ENCODE data around the gene AKR1B1. TPM values are rescaled to one million over a fixed set of nuclear protein-coding genes. Genes with fewer than 3 reads are reported as not detected.

The AKR1B1 gene
- total RNA-seq, 4 donors from 2014 or later = 17.8 to 47.5 (median 31.0) TPM

DNA sequence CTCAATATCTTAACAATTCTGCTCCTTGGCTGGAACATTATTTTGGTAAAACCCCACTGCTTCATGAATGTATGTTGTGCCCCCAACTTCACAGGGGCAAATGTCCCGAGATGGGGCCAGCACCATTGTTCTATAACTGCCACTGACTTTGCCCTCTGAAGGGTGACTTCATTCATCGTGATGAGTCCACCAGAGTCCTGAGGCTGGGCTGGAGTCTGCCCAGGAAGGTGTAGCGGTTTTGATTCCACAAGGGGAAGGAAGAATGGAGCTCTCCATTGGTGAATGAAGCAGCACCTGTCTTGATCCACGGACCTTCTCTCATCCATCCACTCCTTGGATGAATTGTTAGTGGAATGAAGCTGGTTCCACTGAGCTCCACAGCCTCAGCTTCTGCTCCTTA is 18.4 kb downstream of the AKR1B1 start:
- 97 to 100% methylated on average over 1 to 4 of the region's 4 CpGs for WGBS, 2 donors
- H3K36me3 ChIP-seq = peaks cover 0 to 56% (median 10%) of the 10 kb centered on the region in 3 donors
- intact Hi-C loops (cut with DNase I) = no loop called here

DNA sequence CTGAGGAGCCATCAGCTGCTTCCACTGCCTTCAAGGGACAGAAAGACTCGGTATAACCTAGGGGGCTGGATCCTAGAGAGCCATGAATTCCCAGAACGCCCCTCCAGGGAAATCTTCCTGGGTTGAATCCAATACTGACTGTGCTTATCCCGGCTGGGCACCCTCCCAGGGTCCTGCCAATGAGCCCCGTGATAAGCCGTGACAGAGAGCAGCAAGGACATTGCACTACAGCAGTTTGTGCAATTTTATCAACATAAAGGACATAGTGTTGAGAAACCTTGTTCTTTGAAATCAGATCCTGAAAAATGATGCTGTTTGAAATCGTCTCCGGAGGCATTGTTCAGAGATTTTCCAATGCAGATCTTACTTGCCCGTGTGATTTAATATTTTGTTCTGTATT is 18.8 kb downstream of the AKR1B1 start:
- no peak for DNase-seq
- H3K27ac ChIP-seq = no peak overlapping the region
- intact Hi-C loops (cut with DNase I) = no loop called here
- H3K4me3 ChIP-seq = no peak overlapping the region
- peaks cover 0 to 6% (median 0%) of the 10 kb centered on the region in 3 donors for H3K9me3 ChIP-seq
- peaks cover 0 to 52% (median 10%) of the 10 kb centered on the region in 3 donors for H3K36me3 ChIP-seq
- H3K4me1 ChIP-seq = peaks cover 0 to 17% (median 9%) of the 10 kb centered on the region in 3 donors
- no peaks in the 10 kb centered on the region for H3K27me3 ChIP-seq
- 86 to 91% methylated on average over 8 of the region's 8 CpGs for WGBS, 2 donors
- TF ChIP-seq, protein P1, sequence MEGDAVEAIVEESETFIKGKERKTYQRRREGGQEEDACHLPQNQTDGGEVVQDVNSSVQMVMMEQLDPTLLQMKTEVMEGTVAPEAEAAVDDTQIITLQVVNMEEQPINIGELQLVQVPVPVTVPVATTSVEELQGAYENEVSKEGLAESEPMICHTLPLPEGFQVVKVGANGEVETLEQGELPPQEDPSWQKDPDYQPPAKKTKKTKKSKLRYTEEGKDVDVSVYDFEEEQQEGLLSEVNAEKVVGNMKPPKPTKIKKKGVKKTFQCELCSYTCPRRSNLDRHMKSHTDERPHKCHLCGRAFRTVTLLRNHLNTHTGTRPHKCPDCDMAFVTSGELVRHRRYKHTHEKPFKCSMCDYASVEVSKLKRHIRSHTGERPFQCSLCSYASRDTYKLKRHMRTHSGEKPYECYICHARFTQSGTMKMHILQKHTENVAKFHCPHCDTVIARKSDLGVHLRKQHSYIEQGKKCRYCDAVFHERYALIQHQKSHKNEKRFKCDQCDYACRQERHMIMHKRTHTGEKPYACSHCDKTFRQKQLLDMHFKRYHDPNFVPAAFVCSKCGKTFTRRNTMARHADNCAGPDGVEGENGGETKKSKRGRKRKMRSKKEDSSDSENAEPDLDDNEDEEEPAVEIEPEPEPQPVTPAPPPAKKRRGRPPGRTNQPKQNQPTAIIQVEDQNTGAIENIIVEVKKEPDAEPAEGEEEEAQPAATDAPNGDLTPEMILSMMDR (IDR thresholded peaks at IDR 0.05) = no peak
- no peak for TF ChIP-seq POLR2A (IDR thresholded peaks at IDR 0.05)

More for the DNA sequence above, 18.4 kb downstream of the AKR1B1 start:
- Histone ChIP-seq H3K27ac (no peak overlapping the region), H3K4me3 (no peak overlapping the region), H3K4me1 (peaks cover 0 to 17% (median 9%) of the 10 kb centered on the region in 3 donors), H3K9me3 (peaks cover 0 to 6% (median 0%) of the 10 kb centered on the region in 3 donors), H3K27me3 (no peaks in the 10 kb centered on the region)
- TF ChIP-seq POLR2A (IDR thresholded peaks at IDR 0.05) = no peak
- TF ChIP-seq, protein P1 (IDR thresholded peaks at IDR 0.05) = no peak
- no peak for DNase-seq

DNA sequence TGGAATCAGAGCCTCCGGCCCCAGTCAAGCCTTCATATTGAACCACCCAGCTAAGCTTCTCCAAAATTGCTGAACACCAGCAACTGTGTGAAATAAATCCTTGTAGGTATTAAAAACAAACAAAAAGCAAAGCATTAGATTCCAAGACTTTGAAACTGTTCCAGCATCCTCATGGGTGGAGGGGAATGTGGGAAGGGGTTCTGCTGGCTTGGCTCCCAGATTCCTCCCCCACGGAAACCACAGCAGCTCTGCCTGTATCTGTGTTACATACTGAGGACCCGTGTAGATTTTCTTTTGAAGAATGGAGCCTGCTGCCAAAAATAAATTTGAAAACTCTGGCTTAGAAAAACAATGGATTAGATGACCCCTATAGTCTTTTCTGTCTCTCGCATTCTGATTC is 20.0 kb downstream of the AKR1B1 start:
- DNase-seq = no peak
- WGBS, 2 donors = 69 to 89% methylated on average over 4 of the region's 4 CpGs
- Histone ChIP-seq H3K36me3 (peaks cover 0 to 41% (median 2%) of the 10 kb centered on the region in 3 donors), H3K27ac (no peak overlapping the region), H3K27me3 (no peaks in the 10 kb centered on the region), H3K4me3 (no peak overlapping the region), H3K9me3 (peaks cover 0 to 6% (median 0%) of the 10 kb centered on the region in 3 donors), H3K4me1 (peaks cover 0 to 9% (median 5%) of the 10 kb centered on the region in 3 donors)
- no peak for TF ChIP-seq POLR2A (IDR thresholded peaks at IDR 0.05)
- TF ChIP-seq, protein P1 (IDR thresholded peaks at IDR 0.05) = no peak
- intact Hi-C loops (cut with DNase I) = loop anchor here (10.0 kb wide), 1 partner anchor 166 kb away; no protein-coding TSS in a partner anchor

DNA sequence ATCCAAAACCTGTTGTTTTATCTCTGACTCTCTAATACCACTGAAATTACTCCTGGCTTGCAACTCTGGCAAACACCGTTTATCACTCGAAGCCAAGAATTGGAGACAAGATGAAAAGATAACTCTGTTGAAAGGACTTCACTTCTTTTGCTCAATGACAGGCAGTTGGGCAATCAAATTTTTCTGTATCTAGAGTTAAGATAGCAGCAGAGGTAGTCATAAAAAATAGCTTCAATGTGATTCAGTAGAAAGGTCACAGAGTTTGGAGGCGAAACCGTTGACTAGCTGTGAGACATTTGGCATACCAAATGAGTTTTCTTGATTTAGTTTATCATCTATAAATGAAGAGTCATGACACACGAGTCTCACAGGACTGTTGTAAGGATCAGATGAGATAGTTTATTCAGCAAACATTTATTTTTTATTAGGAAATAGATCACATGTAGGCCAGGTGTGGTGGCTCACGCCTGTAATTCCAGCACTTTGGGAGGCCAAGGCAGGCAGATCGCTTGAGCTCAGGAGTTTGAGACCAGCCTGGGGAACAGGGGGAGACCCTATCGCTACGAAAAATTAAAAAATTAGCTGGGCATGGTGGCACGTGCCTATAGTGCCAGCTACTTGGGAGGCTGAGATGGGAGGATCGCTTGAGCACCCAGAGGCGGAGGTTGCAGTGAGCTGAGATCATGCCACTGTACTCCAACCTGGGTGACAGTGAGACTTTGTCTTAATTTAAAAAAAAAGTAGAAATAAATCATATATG is 23.6 kb downstream of the AKR1B1 start:
- H3K4me1 ChIP-seq = peaks cover 0 to 19% (median 9%) of the 10 kb centered on the region in 3 donors
- intact Hi-C loops (cut with DNase I) = loop anchor here (10.0 kb wide), 1 partner anchor 169 kb away; no protein-coding TSS in a partner anchor
- no peak overlapping the region for H3K27ac ChIP-seq
- peaks cover 0 to 5% (median 0%) of the 10 kb centered on the region in 3 donors for H3K36me3 ChIP-seq
- H3K27me3 ChIP-seq = no peaks in the 10 kb centered on the region
- H3K9me3 ChIP-seq = peaks cover 0 to 6% (median 0%) of the 10 kb centered on the region in 3 donors
- no peak for TF ChIP-seq POLR2A (IDR thresholded peaks at IDR 0.05)
- TF ChIP-seq, protein P1 (IDR thresholded peaks at IDR 0.05) = no peak
- 87 to 88% methylated on average over 12 of the region's 12 CpGs for whole genome bisulfite sequencing, 2 donors
- H3K4me3 ChIP-seq = no peak overlapping the region
- no peak for DNase-seq

DNA sequence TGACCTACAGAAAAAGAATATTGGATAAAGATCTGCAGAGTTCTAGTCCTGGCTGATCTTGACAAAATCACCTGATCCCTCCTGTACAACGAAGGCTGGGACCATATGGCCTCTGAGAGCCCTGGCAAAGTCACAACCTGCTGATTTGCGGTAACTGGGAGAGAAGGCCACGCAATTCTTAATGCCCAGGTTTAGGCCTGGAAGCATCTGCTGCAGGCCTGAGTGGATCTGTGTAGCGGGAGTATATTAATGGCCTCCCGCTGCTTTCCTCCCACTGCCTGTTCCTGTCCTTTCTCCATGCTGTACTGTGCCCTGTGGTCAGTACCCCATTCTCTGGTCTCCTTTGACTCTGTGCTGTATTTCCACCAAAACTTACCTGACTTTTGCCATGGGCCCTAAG is 24.2 kb downstream of the AKR1B1 start:
- intact Hi-C loops (cut with DNase I) = loop anchor here (10.0 kb wide), 1 partner anchor 170 kb away; no protein-coding TSS in a partner anchor
- WGBS, 2 donors = 90 to 96% methylated on average over 5 of the region's 5 CpGs

More for the DNA sequence above, 24.2 kb downstream of the AKR1B1 start:
- Histone ChIP-seq H3K27me3 (no peaks in the 10 kb centered on the region), H3K27ac (no peak overlapping the region), H3K36me3 (no peaks in the 10 kb centered on the region), H3K4me1 (peaks cover 0 to 19% (median 9%) of the 10 kb centered on the region in 3 donors), H3K4me3 (no peak overlapping the region), H3K9me3 (peaks cover 0 to 6% (median 0%) of the 10 kb centered on the region in 3 donors)
- no peak for DNase-seq
- TF ChIP-seq POLR2A (IDR thresholded peaks at IDR 0.05) = no peak
- TF ChIP-seq, protein P1 (IDR thresholded peaks at IDR 0.05) = no peak

Measured in esophagus squamous epithelium (tissue), 5 donors.